ENCODE data around the gene SORBS2.
A peak's percentile ranks its signal among the peaks of the same experiment; 100 is the strongest.

The SORBS2 gene

GRCh38 chr4:185666156-185666555 lies 145.8 kb downstream of the SORBS2 start:
- no peak for DNase-seq

DNA sequence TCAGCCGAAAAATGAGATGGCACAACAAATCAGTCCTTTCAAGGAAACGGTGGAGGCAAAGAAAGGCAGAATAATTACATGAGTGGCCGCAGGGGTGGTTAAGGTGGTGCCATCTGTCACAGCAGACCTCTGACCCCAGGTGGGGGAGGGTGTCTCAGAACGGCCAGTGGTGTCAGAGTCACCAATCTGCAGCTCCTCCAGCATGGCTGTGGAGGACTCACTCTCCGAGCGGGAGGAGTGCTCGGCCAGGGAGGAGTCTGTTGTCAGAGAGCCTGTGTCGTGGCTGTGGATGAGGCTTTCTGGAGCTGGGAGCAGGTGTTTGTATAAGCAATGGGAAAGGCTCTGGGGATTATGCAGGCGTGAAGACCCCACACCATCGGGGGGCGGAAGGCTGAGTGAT lies 146.3 kb downstream of the SORBS2 start:
- DNase-seq: no peak

DNA sequence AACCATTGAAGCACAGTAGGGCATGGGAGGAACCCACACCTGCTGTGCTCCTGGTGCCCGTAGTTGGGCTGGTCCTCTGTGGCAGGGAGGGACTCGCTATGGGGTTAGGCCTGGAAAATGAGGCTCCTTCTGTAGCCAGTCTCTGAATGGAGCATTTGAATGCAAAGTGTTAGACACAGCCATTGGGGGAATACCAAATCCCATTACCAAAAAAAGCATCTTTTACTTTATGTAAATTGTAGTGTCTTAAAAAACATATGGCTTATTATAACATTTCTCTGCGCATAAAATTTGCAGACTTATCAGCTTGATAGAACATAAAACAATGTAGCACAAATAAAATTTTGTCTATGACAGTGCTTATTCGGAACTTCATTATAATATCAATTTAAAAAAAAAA lies 147.5 kb downstream of the SORBS2 start:
- DNase-seq: no peak

DNA sequence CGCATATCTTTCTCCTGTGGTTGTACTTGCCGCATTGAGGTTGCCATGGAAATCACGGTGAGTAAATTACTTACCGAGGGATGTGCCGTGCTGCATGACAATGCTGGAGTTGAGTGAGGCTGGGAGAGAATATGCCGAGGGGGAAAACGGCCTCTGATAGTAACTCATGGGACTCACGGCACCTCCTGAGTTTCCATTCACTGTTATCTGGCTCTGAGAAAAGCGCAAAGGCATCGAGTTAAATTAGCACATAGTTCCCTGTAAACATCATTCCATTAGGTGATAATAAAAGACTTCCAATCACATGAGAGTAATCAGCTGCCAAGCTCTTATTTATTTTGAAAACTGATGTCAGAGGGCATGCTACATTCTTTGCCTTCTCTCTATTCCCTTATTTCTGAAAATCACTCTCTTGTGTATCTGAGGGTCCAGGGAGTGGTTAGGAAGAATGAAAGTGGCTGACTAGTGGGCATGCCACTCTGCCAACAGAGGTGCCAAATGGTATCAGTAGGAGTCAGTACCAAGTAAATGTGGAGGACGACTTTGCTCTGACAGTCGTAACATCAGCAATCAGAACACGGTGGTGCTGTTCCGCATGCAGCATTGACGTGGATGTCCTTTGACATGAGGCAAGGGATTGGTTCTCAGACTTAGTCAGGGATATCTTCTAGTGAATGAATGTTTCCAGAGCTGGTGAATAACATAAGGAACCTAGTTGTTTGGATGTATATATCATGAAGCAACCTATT lies 149.8 kb downstream of the SORBS2 start:
- DNase-seq: no peak

DNA sequence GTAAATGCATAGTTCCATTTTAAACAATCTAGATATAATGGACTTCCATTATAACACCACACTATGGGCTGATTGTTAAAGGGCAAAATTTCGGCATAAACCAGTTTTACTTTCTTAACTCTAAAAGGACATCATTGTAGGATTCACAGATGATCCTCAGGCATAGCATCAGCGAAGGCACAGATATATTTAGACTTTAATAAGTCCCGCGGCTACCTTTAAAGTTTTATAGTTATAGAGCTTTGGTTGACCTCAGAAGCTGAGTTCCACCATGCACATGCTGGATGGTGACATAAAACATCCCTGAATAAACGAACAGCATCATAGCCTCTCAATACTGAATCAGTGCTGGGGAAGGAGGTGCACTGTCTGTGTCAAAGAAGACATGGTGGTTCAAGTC lies 151.7 kb downstream of the SORBS2 start:
- no peak for DNase-seq

- no peak for DNase-seq
These were observed 154.3 kb downstream of the SORBS2 start for GRCh38 chr4:185657699-185658098.

GRCh38 chr4:185657183-185657582 lies 154.8 kb downstream of the SORBS2 start:
- DNase-seq: no peak

DNA sequence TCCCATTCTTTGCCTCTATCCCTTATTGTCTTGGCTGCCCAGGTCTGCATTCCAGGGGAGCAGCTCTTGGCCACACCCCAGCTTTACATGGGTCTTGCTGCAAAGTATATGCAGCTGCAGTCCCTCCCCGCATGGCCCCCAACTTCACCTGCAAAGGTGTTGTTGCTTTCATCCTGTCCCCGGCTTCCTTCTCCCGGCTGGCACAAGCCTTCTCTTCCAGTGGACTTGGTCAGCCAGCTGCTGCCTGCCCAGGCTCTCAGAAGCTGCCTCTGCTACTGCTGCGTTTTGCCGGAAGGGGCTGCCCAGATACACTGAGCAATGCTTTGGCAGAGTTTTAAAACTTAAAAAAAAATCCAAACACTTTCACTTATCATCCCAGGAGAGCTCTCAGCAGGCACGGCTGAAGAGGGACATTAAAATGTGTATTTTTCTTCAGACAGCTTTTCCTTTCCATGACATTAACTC lies 155.5 kb downstream of the SORBS2 start:
- DNase-seq: no peak

- DNase-seq: no peak
These were observed 156.9 kb downstream of the SORBS2 start for GRCh38 chr4:185654965-185655554.

GRCh38 chr4:185654311-185654710 lies 157.7 kb downstream of the SORBS2 start:
- DNase-seq: no peak

DNA sequence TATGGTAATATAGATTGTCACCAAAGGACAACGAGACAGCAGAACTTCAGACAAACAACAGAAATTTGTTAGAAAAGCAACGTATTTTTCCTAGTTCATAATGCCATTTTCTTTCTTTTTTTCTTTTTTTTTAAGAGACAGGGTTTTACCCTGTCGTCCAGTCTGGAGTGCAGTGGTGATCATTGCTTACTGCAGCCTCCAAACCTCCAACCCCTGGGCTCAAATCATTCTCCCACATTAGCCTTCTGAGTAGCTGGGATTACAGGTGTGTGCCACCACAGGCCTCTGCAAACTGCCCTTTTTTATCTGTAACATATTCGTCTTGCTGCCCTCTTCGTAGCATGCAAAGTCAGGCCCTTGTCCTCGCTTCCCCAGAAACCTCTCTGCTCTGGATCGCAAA lies 160.1 kb downstream of the SORBS2 start:
- no peak for DNase-seq

GRCh38 chr4:185651137-185651677 lies 160.8 kb downstream of the SORBS2 start:
- DNase-seq: no peak

DNA sequence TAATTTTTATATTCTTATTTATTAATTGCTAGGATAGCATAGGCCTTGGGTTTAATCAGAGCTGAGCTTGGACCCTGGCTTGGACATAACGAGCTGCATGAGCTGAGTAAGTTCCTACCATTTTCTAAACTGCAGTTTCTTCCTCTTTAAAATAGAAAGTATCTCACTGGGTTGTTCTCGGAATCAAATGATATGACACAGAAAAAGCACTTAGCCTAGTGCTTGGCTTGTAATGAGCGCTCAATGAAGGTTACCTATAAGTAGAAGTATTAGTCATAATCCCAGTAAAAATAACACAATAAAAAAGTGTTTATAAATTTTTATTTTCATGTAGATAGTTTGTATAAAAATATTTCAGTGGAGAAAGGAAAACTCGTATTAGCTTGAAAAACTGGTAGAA lies 163.4 kb downstream of the SORBS2 start:
- DNase-seq: no peak

DNA sequence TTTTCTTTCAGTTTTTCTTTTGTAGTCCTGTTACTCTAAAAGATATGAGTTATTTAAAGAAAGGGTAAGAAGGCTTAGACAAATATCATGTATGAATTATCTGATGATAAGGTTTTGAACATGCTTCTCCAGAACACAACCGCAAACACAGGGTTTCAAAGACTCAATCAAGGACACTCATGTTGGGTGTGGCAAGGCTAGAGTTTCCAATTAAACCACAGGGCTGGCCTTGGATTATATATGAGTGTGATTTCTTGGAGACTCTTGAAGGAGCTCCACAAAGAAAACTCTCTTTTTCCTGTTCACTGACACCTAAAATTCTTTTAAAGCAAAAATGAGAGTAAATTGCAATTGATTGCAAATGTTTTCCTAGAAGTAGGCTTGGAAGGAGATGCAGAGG lies 166.6 kb downstream of the SORBS2 start:
- no peak for DNase-seq

GRCh38 chr4:185644408-185644807 lies 167.6 kb downstream of the SORBS2 start:
- no peak for DNase-seq

GRCh38 chr4:185642907-185643306 lies 169.1 kb downstream of the SORBS2 start:
- DNase-seq: no peak

DNA sequence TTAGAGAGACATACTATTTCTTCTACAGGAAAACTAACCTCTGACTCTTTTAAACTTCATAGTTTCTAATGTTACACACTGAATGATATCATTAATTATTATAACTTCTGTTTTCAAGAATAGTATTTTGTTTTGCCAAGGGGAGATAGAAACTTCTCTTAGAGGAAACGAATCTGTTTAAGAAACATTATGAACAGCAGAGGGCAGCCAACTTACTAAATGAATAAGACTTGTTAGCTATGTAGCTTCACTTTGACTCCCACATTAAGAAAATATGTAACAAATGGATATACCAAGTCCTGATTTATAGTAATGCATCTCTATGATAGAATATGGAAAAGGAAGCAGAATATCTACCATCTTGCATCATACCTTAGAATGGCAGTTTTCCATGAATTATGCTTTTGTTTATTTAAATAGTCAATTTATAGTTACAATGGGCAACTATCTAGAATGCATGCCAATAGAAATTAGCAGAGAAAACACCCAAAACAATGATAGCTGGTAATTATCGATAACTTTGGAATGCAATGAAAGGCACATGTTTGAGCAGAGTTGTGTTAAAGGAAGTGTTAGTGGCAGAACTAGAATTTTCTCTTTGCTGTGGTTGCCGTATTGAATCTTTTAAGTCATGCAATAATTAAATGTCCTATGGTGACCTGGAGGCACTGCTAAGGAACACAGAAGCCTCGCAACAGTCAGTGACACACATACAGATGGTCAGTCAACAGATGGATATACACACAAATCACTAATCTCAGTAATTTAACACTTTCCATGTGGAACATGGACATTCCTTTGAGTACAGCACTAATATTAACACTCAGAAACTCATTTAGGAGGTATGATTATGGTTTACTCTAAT lies 171.0 kb downstream of the SORBS2 start:
- peak; percentile 15 for DNase-seq

DNA sequence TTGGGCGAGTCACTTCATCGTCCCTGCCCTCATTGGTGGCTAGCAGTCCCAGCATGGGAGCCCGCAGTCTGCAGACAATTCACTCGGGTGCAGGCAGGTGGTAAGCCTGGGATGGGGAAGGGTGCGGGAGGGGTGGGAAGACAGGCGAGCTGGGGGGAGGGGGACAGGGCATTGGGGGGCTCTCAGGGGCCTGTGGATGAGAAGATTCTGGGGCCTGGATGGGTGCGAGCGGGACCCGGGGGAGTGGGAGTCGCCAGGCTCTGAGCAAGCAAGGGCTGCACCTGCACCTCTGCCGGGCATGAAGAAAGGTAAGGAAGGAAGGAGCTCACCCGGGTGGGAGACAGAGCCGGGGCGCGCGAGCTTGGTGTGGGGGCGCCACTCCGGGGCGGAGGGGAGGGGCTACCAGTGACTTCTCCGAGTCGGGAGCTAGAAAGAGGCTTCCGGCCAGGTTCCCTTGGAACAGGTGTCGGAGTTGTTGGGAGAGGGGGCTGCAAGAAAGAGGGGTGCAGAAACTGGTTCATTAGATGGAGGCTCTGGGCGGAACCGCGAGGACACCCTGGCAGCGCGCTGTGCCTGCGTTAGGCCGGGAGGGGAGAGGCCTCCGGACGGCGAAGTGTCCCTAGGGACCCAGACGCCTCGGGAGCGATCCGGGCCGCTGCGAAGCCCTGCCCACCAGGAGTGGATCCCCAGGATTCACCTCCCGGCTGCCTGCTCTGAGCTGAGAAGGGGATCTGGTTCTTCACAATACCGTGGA lies 173.3 kb downstream of the SORBS2 start:
- DNase-seq: no peak

- DNase-seq: no peak
These were observed 173.9 kb downstream of the SORBS2 start for GRCh38 chr4:185638093-185638492.

DNA sequence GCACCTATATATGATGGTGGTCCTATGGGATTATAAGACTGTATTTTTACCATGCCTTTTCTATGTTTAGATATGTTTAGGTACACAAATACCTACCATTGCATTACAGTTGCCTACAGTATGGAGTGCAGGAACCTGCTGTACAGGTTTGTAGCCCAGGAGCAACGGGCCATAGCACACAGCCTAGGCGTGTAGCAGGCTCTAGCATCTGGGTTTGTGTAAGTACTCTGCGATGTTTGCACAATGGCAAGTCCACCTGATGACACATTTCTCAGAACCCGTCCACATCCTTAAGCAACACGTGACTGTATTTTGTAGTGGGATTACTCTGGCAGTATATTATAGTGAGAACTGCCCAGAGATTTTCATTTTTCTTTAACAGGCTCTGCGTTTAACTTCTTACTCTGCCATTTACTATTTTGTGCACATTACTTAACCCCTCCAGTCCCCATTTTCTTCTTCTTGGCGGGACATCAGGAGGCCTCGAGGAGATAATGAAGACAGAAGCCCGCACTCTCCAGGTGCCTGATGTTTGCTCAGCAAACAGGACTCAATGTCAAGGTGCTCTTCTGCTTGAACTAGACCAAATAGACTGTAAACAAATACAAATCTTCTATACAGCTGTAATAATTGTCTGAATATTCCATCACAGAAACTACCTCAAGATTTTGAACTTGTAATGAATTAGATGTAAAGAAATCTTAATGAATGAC lies 174.7 kb downstream of the SORBS2 start:
- no peak for DNase-seq

- no peak for DNase-seq
These were observed 177.8 kb downstream of the SORBS2 start for GRCh38 chr4:185634066-185634652.

- DNase-seq: no peak
These were observed 185.2 kb downstream of the SORBS2 start for GRCh38 chr4:185626798-185627197.
